HG02852 (cell line): ENCODE results near the gene DDX52.
"Not testable (repeated sequence)": the region's sequence is repeated elsewhere in the genome, so short reads cannot be mapped to it uniquely, and the experiment has no call there.

Experiments
- ATAC-seq: cut with Tn5 transposase; IDR thresholded peaks from one replicate; pipeline ENCODE4 v1.9.1; 2021; ENCODE audit warnings: mild to moderate bottlenecking, moderate library complexity; ENCODE audit not compliant: unreplicated experiment

The DDX52 gene, protein sequence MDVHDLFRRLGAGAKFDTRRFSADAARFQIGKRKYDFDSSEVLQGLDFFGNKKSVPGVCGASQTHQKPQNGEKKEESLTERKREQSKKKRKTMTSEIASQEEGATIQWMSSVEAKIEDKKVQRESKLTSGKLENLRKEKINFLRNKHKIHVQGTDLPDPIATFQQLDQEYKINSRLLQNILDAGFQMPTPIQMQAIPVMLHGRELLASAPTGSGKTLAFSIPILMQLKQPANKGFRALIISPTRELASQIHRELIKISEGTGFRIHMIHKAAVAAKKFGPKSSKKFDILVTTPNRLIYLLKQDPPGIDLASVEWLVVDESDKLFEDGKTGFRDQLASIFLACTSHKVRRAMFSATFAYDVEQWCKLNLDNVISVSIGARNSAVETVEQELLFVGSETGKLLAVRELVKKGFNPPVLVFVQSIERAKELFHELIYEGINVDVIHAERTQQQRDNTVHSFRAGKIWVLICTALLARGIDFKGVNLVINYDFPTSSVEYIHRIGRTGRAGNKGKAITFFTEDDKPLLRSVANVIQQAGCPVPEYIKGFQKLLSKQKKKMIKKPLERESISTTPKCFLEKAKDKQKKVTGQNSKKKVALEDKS

DNA sequence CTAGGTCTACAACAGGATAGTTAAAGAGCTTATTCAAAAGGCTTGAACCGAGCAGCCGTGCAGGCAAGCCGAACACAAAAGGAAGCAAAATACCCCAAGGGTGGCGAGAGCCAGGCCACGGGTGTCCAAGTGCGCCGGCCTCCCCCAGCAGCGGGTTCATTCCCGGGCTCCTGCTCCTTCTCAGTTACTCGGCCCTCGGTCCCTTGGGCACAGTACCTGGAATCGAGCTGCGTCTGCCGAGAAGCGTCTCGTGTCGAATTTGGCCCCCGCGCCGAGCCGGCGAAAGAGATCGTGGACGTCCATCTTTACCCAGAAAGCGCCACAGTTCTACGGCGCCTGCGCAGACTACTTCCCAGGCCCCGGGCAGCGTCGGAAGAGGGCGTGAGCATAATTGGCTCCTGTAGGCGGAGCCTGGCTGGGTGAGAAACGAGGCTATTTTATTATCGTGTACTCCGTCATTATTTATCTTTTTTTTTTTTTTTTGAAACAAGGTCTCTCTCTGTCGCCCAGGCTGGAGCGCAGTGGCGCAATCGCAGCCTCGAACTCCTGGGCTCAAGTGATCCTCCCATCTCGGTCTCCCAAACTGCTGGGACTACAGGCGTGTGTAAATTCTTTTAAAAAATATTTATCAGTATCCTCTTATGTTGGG, at the start of gene DDX52:
DDX52 (minus strand) TSS at position 329 of the 649 bp plus-strand sequence; CDS start at position 303, 26 bp downstream.
- peak; percentile 94 for ATAC-seq

GRCh38 chr17:37691807-37692206, 48.6 kb upstream of the DDX52 start:
- no peak for ATAC-seq

DNA sequence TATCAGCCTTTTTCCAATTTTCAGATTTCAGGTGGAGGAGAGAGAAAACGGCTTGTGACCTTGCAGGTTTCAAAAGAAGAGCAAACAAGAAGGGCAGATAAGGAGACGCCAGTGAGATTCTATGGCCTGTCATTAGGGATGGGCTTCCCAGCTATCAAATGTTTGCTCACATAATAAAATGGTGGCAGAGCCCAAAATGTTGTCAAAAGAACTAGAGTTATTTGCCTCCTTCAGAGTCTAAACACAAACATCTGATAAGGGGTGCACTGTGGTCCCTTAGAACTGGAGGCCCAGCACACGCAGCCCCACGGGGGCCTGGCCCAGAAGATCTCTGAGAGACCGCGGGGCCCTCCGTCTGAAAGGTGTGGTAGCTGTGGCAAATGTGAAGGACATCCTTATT, 46.1 kb upstream of the DDX52 start:
- no peak for ATAC-seq

- ATAC-seq = no peak
These were observed 40.3 kb upstream of the DDX52 start for GRCh38 chr17:37683454-37683984.

DNA sequence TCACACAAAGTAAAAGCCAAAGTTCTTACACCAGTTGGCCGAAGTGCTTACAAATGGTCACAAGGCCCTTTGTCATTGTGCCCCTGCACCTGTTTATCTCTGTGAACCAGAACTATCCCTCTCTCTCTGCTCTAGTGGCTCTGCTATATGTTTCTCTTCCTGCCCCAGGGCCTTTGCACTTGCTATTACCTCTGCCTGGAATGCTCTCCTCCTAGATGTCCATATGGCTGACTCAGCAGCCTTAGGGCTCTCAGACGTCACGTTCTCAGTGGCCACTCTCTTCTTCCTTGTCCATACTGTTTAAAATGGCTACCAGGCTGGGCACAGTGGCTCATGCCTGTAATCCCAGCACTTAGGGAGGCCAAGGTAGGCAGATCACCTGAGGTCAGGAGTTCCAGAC, 38.8 kb upstream of the DDX52 start:
- no peak for ATAC-seq

DNA sequence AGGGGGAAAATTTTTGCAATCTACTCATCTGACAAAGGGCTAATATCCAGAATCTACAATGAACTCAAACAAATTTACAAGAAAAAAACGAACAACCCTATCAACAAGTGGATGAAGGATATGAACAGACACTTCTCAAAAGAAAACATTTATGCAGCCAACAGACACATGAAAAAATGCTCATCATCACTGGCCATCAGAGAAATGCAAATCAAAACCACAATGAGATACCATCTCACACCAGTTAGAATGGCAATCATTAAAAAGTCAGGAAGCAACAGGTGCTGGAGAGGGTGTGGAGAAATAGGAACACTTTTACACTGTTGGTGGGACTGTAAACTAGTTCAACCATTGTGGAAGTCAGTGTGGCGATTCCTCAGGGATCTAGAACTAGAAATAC, 36.7 kb upstream of the DDX52 start:
- not testable (repeated sequence) for ATAC-seq

DNA sequence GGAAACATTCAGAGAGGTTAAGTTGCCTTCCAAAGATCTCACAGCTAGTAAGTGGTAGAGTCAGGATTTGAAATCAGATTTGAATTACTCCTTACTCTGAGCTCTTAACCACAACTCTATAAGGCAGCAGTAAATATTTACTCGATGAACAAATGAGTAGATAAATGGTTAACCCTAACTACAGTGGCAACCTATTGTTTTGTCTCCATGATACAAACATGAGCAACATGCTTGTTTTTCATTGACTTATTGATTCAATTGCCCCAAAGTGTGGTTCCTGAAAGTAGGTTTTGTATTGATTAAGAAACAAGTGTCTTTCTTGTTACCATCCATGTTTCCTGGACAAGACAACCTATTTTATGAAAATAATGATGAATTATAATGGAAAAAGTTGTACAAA, 34.8 kb upstream of the DDX52 start:
- no peak for ATAC-seq

GRCh38 chr17:37677021-37677420, 33.8 kb upstream of the DDX52 start:
- no peak for ATAC-seq

GRCh38 chr17:37676115-37676925, 33.1 kb upstream of the DDX52 start:
- no peak for ATAC-seq

GRCh38 chr17:37674511-37674910, 31.3 kb upstream of the DDX52 start:
- ATAC-seq = no peak

DNA sequence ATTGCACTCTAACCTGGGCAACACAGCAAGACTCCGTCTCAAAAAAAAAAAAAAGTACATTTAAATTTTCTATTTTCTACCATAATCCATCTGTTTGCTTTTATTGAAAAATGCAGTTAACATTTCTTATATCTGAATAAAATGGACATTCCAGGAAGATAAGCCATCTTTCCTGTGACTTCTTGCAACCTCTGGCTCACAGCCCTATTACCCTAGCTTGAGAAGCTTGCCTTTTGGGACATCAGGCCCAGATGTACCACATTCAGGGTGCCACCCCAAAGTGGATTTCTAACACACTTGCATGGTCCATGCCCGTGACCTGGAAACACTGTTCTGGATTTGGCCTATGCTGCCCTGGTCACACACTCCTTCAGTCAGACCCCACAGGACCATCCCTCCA, 30.1 kb upstream of the DDX52 start:
- no peak for ATAC-seq

- ATAC-seq = no peak
These were observed 29.4 kb upstream of the DDX52 start for GRCh38 chr17:37672548-37673078.

DNA sequence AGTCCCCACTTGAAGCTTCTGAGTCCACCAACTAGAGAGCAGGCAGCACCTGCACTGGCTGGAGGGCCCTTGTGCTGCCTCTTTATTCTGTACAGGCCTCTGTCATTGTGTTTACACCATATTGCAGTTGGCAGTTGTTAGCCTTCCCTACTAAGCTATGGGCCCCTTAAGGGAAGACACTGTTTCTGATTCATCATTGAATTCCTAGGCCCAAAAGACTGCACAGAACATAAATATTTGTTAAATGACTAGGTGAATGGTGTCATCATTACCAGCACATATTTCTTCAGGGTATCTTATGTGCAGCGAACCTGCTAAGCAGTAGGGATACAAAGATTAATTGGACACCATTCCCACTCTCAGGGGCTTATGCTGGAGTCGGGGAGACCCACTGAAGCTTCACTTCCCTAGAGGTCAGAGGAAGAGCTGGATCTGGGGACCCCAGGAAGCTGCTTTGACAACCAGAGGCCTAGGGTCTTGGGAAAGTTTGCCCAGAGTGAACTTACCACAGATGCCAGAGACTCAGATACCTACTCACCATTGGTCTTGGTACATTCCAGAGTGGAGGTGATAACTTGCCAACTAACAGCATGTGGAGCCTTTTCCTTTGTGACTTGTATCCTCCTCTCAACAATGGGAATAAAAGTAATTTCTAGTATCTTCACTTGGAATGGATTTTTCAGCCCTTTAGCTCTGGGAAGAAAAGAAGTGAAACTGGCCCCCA, 28.7 kb upstream of the DDX52 start:
- no peak for ATAC-seq

DNA sequence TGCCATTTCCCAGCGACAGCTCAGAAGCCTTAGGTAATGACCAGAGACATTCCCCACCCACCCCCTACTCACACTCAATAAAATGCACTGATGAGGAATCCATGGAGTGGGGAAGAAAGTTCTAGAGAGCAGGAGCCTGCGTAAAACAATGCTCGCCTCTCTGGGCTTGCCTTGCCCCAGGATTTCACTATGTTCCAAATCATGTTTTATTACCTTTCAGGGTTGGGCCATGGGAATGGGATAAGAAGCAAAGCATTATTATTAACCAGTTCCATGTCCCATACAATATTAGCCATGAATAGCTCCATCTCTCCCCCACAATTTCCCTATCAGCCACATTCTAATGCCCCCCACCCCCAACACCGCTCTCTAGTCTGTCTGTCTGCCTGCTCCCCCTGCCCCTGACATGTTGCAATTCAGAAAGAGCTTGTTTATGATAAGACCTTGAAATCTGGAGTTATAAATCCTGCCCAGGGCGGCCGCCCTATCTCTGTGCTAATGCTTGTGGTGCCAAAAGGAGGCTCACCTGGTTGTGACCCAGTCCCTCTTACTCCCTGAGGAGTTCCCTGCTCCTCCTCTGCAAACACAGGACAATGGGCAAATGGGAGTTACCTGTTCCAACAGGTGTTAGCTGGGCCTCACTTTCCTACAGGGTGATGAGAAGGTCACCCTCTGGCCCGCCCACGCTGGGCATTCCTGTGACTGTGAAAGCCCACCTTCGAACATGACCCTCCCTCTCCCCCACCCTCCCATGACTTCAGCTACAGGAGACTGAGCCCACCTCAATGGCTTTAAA, 28.0 kb upstream of the DDX52 start:
- no peak for ATAC-seq

DNA sequence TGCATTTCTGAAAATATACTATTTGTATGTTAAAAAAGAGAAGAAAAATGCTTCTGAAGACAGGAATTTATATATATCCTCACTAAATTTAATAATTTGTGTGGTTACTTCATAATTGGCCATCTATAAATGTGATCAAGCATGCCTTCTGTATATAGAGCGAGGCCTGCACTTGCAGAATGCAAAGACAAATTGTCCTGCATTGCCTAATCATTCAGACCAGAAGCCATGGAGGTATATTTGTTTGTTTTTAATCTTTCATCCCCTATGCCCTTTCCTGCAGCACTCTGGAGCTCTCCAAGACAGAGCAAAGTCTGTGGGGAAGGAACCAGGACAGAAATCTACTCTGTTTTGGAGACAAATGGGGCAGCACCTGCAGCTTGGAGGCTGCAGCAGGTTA, 23.8 kb upstream of the DDX52 start:
- ATAC-seq = no peak

- ATAC-seq = no peak
These were observed 21.0 kb upstream of the DDX52 start for GRCh38 chr17:37664214-37664613.

DNA sequence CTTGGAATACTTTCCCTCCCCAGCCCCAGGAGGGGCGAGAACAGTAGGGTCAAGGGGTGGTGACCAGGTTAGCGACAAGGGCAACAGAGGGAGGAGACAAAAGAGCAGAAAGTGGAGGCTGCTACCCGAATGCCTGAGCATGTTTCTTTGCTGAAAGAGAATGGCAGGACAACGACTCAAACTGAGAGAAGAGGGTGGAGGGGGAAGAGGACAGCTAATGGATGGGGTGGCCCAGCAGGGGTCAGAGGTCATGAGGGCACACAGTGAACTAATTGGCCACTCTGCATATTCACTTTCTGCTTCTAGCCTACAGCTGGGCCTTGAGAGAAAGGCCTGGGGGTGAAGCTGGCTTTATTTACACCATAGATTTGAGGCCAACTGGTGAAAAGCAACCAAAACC, 19.1 kb upstream of the DDX52 start:
- ATAC-seq = no peak

DNA sequence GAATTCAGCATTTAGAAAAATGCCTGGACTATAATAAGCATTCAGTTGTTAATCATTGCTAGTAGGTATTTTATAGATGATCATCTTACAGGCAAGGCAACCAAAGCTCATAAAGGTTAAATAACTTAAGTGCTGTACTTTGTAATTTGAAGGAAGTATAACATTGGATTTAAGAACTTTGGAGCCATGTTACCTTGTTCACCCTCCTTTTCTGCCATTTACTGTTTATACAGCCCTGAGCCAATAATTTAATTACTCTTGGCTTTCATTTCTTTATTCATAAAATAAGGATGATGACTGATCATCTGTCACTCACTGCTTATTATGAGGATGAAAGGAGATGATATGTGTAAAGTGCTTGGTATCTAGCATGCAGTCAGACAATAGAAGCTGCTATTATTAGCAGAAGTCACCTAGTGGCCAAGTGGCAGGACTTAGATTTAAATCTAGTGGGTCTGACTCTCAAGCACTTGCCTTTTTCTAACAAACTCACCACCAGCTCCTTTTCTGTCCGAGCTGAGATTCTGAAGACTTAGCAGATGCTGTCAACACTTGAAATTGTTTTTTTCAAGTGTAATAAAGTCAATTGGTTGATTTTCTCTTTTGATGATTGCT, 18.3 kb upstream of the DDX52 start:
- ATAC-seq = no peak

GRCh38 chr17:37659925-37660324, 16.7 kb upstream of the DDX52 start:
- ATAC-seq = no peak
